CD4-positive, alpha-beta T cell treated with Interleukin-6 at 100 ng/mL for 8 hours (primary cell): Measurements from ENCODE around the gene DISP2.
A peak's percentile ranks its signal among the peaks of the same experiment; 100 is the strongest.

Source experiments
- DNase-seq: peaks from one replicate; pipeline ENCODE4 v3.0.0-alpha.2; 2020; ENCODE audit warnings: mixed read lengths, low spot score

The DISP2 gene

DNA sequence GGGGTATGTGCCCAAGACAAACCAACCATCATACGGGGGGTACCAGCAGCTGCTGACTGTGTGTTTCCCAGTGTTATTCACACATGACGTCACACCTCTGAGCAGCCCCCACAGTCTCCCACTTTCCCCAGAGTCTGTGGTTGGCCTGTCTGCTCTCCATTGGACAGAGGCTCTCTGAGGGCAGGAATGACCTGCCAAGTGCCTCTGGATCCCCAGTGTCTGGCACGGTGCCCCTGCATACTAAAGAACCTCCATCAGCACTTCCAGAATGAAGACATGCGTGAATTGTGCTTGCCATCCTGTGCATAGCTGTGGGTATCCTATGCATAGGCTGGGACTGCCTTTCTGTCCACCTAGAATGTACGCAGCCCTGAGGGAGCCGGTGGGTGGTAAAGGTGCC is 13.8 kb upstream of the DISP2 start:
- DNase-seq: no peak

DNA sequence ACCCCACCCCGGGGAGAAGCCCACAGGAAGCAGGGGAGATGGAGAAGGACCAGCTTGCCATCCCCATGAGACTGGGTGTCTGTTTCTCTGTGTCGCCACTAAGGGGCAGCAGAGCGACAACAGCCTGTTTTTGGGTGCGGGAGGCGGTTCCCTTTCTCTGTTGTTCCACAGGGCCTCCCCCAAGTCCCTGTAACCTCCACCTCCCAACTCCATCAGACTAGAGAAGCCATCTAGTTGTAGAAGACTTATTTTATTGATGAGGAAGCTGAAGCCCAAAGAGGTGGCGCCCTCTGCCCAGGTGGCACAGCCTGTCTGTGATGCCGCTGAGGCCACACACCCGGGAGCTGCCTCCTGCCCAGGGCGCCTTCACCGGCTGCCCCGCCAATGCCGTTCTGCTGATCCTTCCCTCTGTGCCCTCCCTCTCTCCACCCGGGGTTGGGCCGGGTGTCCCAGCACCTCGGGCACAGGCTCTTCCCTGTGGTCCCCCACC is 13.3 kb upstream of the DISP2 start:
- DNase-seq: peak; percentile 67

GRCh38 chr15:40345225-40345866 is 12.7 kb upstream of the DISP2 start:
- DNase-seq: no peak

DNA sequence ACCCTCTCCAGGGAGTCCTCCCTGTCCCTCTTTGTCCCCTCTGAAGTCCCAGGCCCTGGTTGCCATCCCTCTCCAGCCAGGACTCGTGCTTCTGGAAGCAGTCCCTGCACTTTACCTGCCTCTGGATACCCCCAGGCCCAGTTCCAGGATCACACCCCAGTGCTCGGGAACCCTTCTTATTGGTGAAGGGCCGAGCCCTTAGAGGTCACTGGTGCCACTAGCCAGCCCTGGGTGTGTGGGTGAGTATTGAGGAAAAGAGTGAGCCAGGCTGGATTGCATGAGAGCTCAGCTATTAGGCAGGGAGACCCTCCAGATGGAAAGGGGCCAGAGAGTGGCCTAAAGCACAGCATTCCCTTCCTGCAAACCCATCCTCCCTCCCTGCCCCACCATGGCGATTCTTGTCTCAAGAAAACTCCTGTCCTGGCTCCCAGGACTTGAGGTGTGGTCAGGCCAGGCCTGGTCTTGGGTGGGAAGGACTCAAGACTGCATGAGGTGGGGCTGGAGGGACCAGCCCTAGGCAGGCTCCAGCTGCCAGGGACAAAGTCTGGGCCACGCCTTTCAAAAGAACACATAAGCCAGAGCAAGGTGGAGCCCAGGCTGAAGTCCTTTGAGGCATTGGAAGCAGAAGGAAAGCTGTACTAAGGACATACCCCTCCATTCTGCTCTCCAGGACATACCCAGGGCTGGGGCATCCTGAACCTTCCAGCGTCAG is 12.0 kb upstream of the DISP2 start:
- no peak for DNase-seq

DNA sequence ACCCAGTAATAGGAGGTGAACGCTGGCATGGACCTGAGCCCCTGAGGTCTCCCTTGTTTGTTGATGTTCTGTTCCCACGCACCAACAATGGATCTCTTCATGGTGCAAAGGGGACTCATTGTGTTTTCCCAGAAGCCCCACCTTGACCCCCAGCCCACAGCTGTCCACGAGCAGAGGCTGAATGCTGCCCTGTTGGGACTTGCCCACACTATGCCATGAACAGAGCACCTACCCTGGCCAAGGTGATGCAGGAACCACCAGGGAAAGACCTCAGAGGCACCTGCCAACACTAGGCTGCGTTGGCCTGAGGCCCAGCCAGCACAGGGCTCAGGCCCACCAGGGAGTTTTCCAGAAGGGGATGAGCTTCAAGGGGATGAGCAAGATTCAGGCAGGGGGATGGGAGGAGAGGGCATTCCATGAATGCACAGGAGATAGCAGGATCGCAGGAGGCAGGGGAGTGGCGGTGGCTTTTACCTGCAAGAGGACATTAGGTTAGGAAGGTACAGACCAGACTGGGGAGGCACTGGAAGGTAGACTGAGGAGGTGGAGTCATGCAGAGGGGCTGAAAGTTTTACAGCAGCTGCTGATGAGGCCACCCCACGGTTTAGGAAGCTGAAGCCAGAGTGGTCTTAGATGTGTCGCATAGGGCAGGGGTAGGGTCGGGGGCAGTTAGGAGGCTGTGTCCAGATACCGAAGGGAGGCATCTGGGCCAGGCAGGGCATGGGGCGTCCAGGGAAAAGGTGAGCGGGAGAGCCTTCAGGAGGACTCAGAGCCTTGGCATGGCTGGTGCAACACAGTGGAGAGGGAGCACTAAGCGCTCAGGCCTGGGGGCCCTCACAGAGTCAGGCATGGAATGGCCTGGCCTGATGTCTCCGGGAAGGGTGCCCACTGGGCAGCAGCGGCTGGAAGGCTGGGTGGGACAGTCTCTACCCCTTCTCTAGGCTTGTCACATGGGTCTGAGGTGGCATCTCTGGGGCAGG is 11.2 kb upstream of the DISP2 start:
- no peak for DNase-seq

DNA sequence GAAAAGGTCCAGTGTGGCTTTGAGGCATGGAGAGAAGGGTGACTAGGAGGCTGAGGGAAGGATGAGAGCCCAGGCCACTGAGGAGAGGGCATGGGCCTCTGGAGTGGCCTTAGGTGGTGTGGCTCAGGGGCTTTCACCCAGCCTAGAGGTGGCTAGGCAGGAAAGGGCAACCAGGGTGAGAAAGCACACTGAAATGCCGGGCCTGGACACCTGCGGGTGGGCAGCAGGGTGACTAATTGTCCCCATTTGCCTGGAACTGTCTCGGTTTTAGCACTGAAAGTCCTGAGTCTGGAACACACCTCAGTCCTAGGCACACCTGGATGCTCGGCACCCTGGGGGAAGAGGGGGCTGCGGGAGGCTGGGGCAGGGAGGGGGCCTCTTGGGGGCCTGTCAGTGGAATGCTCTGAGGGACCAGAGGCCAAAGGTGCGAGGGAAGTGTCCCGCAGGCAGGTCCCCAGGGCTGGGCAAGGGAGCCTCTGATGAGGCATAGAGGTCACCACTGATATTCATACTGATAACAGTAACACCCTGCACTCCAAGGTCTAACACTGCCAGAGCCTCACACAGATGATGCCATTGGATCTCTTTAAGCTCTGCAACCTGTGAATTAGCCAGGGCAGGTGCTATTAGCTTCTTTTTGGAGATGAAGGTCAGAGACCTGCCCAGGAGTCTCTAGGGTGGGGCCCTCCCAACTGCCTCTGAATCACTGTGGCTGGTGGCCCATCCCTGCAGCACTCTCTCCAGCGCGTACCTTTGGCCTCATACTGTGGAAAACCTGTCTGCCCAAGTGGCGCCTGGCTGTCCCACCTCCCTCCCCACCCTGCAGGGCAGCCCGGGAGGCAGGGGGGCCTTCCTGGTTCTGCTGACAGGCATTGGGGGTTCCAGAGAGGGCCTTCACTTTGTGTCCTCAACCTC is 10.2 kb upstream of the DISP2 start:
- no peak for DNase-seq

DNA sequence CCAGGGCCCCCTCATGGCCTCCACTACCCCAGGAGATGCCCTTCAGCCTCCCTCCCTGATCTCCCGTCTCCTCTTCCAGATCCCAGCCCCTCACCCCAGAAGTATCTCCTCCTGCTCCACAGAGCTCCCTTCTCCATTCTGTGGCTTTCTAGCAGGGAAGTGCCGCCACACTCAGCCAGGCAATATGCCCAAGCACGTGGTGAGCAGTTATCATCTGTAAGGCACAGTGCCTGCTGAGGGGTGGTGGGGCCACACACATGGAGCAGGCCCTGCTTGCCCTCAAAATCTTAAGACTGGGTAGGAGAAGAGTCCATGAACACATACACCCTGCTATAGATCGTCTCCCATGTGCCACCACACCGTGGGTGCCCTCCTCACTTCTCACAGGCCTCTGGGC is 9.5 kb upstream of the DISP2 start:
- no peak for DNase-seq

DNA sequence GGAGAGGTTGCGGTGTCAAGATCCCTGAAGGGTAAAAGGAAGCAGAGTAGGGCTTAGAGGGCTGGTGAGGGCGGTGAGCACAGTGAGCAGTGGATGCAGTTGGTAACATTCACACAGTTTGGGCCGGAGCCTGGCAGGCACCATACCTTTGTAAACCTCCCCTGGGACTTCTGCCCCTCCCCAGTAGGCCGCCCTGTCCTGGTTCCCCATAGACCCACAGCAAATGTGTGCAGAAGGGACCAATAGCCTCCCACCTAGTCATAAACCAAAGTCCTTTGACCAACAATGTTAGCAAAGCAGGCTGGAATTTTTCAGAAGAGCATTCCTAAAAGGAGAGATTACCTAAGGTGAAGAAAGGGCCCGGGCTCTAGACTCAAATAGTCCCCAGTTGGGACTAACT is 8.9 kb upstream of the DISP2 start:
- no peak for DNase-seq

GRCh38 chr15:40352281-40352901 is 5.6 kb upstream of the DISP2 start:
- DNase-seq: no peak

DNA sequence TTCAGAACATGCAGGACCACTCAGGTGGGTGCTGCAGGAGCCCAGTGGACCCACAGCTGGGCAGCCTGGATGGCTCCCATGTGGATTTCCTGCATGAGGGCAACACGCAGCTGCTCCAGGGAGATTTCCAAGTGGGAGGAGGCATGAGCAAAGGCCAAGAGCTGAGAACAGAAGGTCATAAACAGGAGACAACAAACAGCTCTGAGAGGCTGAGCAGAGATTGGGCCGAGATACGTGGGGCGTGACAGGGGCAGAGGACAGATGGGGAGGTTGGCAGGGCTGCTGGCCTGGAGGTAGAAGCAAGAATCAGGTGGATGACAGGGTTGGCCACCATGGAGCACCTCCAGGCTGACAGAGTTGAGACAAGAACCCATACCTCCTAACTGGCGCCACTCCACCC is 4.3 kb upstream of the DISP2 start:
- DNase-seq: no peak

DNA sequence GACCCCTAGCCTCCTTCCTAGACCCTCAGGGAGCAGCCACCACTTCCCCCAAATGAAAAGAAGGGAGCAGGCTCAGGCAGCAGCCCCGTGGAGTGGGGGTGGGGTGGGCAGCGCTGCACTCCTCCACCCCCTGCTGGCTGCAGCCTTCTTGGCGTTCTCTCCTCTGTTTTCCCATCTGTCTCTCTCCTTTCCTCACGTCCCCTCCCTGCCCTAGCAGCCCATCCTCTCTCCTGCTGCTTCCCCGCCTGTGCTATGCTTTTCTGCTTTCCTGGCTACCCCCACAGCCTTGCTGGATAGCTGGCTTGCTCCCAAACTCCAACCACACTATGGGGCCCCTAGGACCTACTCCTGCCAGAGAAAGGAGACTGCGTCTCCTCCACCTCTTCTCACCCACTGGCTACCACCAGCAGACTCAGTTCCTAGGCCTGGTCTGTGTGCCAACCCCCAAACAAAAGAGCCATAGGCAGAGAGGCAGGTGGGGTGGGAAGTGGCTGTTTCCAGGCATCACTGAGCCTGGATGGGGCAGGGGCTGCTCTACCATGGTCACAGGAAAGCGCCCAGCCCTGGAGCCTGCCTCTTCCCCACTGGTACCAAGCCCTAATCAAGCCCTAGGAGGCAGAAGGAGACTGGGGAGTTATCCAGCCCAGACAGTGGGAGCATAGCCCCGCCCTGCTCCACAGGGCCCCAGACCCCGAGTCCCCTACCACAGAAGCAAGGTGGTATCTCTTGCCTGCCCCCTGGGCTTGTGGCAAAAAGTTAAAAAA is 3.4 kb upstream of the DISP2 start:
- DNase-seq: no peak

DNA sequence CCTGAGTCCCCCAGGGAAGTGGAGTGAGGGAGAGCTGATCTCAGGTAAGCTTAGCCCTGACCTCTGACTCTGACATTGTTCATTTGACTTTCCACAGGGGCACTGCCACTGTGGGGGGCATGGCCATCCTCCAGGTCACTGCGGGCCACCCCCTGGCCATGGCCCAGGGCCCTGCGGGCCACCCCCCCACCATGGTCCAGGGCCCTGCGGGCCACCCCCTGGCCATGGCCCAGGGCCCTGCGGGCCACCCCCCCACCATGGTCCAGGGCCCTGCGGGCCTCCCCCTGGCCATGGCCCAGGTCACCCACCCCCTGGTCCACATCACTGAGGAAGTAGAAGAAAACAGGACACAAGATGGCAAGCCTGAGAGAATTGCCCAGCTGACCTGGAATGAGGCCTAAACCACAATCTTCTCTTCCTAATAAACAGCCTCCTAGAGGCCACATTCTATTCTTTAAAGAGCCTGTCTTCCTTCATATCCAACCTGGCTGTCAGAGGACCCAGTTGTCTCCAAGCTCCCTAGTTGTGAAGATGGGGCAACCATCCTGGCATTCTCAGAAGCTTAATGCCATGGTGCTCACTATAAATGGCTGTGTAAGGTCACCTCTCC is 1.9 kb upstream of the DISP2 start:
- no peak for DNase-seq

DNA sequence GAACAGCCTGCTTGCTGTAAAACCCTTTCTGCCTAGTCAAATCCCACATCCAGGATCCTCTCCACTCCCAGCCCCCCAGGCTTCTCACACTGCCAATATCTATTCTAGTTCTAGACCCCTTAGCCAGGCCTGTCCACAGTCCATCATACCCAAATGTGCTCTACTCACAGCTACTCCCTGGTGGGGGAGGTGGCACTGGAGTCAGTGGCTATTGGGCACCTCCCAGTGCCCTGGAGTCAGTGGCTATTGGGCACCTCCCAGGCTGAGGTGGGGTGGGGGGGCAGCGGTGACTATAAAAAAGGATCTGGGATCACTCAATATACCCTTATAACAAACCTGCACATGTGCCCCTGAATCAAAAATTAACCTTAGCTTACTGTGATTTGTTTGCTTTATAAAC is 773 bp upstream of the DISP2 start:
- DNase-seq: no peak

DNA sequence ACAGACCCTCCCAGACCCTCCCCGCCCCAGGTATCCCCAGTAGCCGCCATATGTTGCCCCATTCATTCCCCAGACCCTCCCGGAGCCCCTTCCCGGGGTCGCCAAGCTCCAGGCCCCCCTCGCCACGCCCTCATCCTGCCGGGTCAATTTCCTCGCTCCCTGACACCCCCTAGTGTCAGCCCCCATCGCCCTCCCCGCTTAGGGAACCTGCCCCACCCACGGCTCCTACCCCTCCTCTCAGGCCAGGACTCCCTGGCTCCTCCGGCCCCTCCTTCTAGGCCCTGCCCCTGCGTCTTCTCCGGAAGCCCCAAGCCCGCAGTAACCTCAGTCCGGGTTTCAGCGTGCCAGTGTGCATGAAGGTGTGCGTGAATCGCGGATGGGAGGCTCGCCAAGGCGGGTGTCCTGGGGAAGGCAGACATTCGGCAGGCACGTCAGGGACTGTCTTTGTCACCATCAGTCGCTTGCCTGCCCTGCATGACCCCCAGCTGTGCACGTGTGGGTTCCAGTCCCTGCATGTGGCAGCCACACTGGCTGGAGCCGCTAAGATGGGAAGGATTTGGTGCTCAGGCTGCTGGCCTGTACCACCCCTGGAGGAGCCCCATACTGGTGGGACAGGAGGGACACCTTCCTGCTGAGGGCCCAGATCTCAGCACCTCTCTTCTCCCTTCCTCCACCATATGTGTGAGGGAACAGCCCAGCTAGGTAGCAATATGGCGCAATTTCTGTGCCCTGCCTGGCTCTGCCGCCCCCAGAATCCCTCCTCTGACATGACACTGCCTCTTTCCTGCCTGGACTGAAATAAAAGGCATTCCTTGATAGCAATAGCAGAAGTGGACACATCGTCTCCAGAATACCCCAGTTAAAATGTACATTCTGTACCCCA is 693 bp downstream of the DISP2 start:
- peak; percentile 16 for DNase-seq

DNA sequence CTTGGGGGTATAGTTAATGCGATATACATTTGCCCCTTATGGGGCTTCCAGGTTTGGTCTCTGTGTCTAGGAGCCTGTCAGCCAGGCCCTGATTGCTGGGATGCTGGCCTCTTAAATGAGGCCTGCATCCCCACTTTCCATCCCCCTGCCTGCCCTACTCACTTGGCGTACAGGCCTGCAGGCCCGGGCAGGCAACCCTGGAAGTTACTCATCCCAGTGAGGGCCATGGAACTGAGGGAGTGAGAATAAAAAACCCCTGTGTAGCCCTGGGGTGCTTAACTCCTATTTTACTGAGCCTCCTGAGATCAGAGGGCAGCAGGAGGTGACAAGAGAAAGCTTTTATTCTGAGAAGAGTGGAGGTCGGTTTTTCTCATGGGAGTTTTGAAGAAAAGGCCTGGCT is 2.0 kb downstream of the DISP2 start:
- no peak for DNase-seq

- DNase-seq: no peak
Observed at GRCh38 chr15:40361640-40362039, 3.6 kb downstream of the DISP2 start.

GRCh38 chr15:40363611-40364010 is 5.6 kb downstream of the DISP2 start:
- DNase-seq: no peak

- no peak for DNase-seq
Observed at GRCh38 chr15:40364251-40364650, 6.2 kb downstream of the DISP2 start.

DNA sequence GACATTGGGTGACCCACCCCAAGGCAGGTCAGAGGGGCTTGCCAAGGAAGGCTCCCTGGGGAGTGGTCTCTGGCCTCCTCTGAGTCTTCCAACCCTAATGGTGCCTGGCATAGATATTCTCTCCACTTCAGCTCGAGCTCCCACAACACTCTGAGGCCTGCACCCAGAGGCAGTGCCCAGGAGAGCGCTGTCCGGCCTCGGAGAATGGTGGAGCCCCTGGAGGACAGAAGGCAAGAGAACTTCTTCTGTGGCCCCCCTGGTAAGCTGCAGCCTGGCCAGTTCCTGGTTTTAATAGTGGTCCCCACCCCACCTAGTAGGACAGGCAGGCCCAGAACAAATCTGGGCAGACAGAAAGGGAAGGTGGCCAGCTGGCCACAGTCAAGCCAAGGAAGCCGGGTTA is 7.0 kb downstream of the DISP2 start:
- no peak for DNase-seq
